Stomach smooth muscle (tissue), 2 donors: ENCODE data around the gene KCND1.

Source experiments
- H3K27ac ChIP-seq: one replicate; pipeline ENCODE4 v1.7.0; 2013; ENCODE audit warnings: mild to moderate bottlenecking, low read length, inconsistent platforms
- H3K27me3 ChIP-seq, 2 donors: one replicate each; pipeline ENCODE4 v1.7.0; 2013; ENCODE audit warnings: low read length in 2 of 2; ENCODE audit not compliant: insufficient read depth in 2 of 2, control insufficient read depth in 1 of 2
- H3K36me3 ChIP-seq, 2 donors: one replicate each; pipeline ENCODE4 v1.7.0; 2013; ENCODE audit warnings: low read length in 2 of 2; ENCODE audit not compliant: control insufficient read depth in 2 of 2, insufficient read depth in 2 of 2
- H3K4me1 ChIP-seq: one replicate; pipeline ENCODE4 v1.7.0; 2013; ENCODE audit warnings: low read length; ENCODE audit not compliant: control insufficient read depth, insufficient read depth
- H3K4me3 ChIP-seq, 2 donors: one replicate each; pipeline ENCODE4 v1.7.0; 2013; ENCODE audit warnings: low read length in 2 of 2
- H3K9ac ChIP-seq, 2 donors: one replicate each; pipeline ENCODE4 v1.7.0; 2013; ENCODE audit warnings: low read length in 2 of 2, mild to moderate bottlenecking in 1 of 2
- H3K9me3 ChIP-seq, 2 donors: one replicate each; pipeline ENCODE4 v1.7.0; 2013; ENCODE audit warnings: low read length in 2 of 2; ENCODE audit not compliant: control insufficient read depth in 2 of 2
- donor health status: healthy.
- donor health status: Pancreatic carcinoma.

Gene KCND1

DNA sequence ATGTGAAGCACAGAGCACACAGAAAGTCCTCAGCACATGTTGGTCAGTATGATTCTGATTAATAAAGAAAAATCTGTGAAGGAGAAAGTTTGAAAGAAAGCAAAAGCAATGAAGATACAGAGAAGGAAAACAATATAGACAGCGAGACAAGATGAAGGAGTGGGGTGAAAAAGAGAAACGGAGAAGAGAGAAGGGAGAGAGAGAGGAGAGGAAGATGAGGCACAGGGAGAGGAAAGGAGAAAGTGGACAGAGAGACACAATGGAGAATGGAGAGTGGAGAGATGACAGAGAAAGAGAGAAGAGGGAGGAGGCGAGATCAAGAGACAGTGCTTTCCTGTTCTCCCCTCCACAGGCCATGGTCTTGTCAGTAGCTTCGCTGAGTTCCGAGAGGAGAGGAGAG is 3.9 kb upstream of the KCND1 start:
- H3K4me1 ChIP-seq: peaks cover 12% of the 10 kb centered on the region
- peaks cover 0 to 14% of the 10 kb centered on the region in 2 donors for H3K27me3 ChIP-seq
- no peak overlapping the region for H3K9ac ChIP-seq
- H3K4me3 ChIP-seq: no peak overlapping the region
- H3K9me3 ChIP-seq: no peaks in the 10 kb centered on the region
- peaks cover 4 to 9% of the 10 kb centered on the region in 2 donors for H3K36me3 ChIP-seq
- H3K27ac ChIP-seq: no peak overlapping the region

DNA sequence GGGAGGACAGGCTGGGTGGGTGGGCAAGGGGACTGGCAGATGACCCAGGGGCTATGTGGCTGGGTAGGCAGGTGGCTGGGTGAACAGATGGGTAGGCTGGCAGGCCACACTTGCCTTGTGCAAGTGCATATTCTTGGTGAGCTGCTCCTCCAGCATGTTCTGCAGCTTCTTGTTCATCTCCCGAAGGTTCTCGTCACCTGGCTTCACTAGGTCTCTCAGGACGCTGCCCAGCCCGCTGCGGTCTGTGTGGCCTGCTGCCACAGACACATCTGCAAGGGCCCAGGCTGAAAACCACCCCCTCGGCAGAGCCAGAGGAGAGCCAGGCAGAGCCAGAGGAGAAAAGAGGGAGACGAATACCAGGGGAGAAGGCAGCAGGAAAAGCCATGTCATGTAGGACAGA is 3.4 kb upstream of the KCND1 start:
- Histone ChIP-seq H3K27me3 (peaks cover 0 to 14% of the 10 kb centered on the region in 2 donors), H3K4me3 (no peak overlapping the region), H3K27ac (no peak overlapping the region), H3K36me3 (peaks cover 4 to 9% of the 10 kb centered on the region in 2 donors), H3K4me1 (peaks cover 12% of the 10 kb centered on the region), H3K9me3 (no peaks in the 10 kb centered on the region), H3K9ac (no peak overlapping the region)

DNA sequence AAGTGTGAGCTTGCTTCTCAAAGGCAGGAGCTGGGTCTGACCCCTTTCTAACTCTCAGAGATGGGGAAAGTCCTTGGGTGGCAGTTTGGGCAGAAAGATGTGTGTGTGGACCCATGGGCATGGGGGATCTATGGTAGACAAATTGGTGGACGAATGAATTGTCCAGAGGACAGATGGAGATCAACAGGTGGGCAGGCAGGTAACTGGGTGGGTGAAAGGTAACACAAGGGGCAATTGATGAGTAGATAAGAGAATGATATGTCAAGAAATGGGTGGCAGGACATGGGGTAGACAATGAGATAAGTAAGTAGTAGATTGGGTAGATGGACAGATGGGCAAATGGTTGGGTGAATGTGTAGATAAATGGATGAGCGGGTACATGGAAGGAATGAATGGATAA is 2.9 kb upstream of the KCND1 start:
- peaks cover 12% of the 10 kb centered on the region for H3K4me1 ChIP-seq
- peaks cover 0 to 14% of the 10 kb centered on the region in 2 donors for H3K27me3 ChIP-seq
- H3K9ac ChIP-seq: no peak overlapping the region
- peaks cover 4 to 9% of the 10 kb centered on the region in 2 donors for H3K36me3 ChIP-seq
- no peak overlapping the region for H3K27ac ChIP-seq
- H3K4me3 ChIP-seq: no peak overlapping the region
- no peaks in the 10 kb centered on the region for H3K9me3 ChIP-seq

DNA sequence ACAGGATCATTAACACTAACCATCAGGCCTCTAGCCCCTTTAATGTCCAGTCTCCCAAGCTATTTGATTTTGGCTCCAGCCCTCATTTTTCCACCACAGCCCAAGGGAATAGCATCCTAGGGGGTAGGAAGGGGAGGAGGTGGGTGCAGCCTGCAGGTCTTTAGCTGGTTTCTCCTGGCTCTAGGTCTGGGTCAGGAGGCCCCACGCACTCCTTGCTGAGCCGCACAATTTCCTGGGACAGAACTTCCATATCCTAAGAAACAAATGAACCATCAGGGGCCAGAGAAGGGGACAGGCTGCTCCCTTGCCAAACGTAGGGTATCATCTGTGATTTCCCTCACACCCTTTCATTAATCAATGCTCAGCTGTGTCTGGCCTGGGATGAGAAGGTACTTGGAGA is 2.4 kb upstream of the KCND1 start:
- peaks cover 12% of the 10 kb centered on the region for H3K4me1 ChIP-seq
- peaks cover 0 to 14% of the 10 kb centered on the region in 2 donors for H3K27me3 ChIP-seq
- no peaks in the 10 kb centered on the region for H3K9me3 ChIP-seq
- no peak overlapping the region for H3K4me3 ChIP-seq
- peaks cover 4 to 9% of the 10 kb centered on the region in 2 donors for H3K36me3 ChIP-seq
- H3K27ac ChIP-seq: no peak overlapping the region
- H3K9ac ChIP-seq: no peak overlapping the region

DNA sequence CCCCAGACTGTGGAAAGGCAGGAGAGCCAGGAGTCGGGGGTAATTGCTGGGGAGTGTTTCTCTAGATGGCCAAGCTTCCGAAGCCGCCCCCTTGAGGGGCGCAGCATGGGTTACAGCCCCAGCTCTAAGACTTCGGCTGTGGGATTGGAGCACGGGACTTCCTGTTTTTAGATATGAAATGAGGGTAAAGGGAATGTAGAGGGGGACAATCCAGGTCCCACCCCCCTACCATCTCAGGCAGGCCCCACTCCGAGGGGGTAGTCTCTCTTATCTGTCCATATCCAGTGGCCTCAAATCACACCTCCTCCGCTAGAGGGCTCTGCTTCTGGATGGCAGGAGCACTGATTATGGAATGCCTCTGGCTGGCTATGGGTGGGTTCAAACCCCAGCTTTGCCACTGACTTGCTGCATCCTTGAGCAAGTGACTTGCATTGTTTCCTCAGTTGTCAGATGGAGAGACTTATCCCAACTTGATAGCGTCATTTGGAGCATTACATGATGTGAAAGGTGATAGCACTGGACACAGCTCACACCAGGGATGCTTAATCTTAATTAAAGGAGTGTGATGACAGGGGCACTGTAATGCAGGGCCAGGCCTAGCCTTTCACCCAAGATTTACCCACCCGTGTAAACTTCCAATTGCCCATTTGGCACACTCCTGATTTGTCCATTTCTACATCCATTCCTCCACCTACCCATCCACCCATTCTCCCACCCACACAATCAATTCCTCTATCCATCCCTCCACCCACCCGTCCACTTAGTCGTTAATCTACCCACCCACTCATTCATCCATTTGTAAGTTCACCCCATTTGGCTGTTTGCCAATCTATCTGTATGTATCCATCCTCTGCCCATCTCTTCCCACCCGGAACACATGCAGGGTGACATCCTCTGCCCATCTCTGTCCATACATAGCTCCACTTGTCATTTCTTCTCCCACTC is 848 bp upstream of the KCND1 start:
- H3K4me3 ChIP-seq: peak overlapping the region; percentile 57 to 73
- peak overlapping the region; percentile 55 for H3K27ac ChIP-seq
- peaks cover 0 to 9% of the 10 kb centered on the region in 2 donors for H3K36me3 ChIP-seq
- peaks cover 12% of the 10 kb centered on the region for H3K4me1 ChIP-seq
- peaks cover 0 to 14% of the 10 kb centered on the region in 2 donors for H3K27me3 ChIP-seq
- H3K9me3 ChIP-seq: no peaks in the 10 kb centered on the region
- peak overlapping the region; percentile 51 to 60 for H3K9ac ChIP-seq

DNA sequence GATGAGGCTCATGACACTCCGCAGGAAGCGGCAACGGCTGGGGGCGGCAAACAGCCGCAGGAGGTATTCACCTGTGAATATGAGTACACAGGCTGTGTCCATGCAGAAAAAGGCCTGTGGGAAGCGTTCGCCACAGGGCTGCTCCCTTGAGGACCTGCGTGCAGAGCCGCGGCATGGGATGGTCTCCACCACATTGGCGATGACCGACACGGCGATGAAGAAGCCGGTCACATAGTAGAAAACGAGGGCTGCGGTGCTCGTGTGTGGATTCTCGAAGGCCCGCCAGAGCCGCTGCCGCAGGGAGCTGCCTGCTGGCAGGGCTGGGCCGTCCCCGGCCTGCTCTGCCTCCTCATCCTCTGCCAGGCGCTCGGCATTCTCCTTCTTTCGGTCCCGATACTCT is 2.2 kb downstream of the KCND1 start:
- H3K27ac ChIP-seq: no peak overlapping the region
- H3K4me3 ChIP-seq: no peak overlapping the region
- peaks cover 12% of the 10 kb centered on the region for H3K4me1 ChIP-seq
- no peak overlapping the region for H3K9ac ChIP-seq
- peaks cover 0 to 2% of the 10 kb centered on the region in 2 donors for H3K36me3 ChIP-seq
- no peaks in the 10 kb centered on the region for H3K9me3 ChIP-seq
- peaks cover 0 to 13% of the 10 kb centered on the region in 2 donors for H3K27me3 ChIP-seq

DNA sequence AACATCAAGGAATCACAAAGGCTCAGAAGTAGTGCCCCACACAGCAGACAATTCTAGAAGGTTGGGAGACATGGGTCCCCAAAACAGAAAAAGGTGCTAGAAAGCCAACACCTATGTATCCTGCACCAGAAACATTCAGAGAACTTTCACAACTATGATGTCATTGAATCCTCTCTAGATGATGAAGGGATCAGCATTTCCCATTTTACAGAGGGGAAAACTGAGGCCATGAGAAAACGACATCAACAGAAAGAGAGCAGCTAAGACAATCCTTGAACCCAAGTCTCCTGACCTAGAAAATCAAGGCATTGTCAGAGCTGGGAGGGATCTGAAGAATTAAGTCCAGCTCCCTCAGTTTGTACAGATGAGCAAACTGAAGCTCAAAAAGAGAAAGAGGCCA is 3.3 kb downstream of the KCND1 start:
- Histone ChIP-seq H3K36me3 (no peaks in the 10 kb centered on the region), H3K9ac (no peak overlapping the region), H3K4me3 (no peak overlapping the region), H3K27me3 (peaks cover 0 to 10% of the 10 kb centered on the region in 2 donors), H3K4me1 (peaks cover 12% of the 10 kb centered on the region), H3K27ac (no peak overlapping the region), H3K9me3 (no peaks in the 10 kb centered on the region)

DNA sequence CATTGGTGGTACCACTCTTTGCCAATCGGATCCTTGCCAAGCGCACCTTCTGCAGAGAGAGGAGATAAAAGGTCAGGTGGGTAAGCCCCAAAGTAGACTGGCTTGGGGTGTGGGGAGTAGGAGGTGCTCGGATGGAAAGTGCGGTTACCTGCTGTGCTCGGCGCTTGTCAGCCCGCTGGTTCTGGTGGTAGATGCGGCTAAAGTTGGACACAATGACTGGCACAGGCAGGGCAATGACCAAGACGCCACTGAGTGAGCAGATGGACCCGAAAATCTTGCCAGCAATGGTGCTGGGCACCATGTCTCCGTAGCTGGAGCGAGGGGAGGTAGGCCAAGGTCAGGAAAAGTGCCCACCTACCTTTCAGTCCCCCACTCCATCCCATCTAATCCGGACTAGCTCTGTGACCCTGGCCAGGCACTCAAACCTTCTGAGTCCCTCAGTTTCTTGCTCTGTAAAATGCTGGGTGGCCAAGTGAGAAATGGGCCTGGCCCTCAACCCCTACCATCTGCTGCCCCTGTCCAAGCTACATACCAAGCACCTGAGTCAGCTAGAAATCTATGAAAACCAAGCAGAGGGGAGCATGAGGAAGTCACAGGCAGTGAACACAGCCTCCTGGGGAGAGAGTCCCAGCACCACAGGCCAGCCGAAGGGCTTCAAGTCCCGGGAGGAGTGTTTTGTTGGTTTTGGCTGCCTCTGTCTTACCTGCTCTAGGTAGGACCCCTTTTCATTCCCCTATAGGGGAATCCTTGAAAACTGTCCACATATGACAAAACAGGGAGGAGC is 4.7 kb downstream of the KCND1 start:
- no peak overlapping the region for H3K9ac ChIP-seq
- H3K27ac ChIP-seq: no peak overlapping the region
- H3K4me3 ChIP-seq: no peak overlapping the region
- no peaks in the 10 kb centered on the region for H3K36me3 ChIP-seq
- H3K4me1 ChIP-seq: peaks cover 8% of the 10 kb centered on the region
- H3K27me3 ChIP-seq: no peaks in the 10 kb centered on the region
- H3K9me3 ChIP-seq: no peaks in the 10 kb centered on the region

DNA sequence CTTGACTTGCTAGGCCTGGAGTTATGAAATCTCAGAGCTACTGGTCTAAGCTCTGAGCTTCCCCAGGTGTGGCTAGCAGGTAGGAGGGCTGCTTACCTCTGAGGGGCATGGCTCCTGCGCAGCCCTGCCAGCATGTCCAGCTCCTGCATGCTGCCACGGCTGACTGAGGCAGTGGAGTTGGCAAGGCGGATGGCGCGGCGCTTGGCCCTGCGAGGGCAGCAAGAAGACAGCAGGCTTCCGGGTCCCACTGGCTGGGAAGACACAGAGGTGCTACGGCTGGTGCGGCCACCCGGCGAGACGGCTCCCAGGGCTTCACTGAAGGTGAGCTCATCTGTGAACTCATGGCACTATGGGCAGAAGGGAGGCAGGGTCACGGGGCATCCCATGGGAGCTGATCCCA is 5.7 kb downstream of the KCND1 start:
- Histone ChIP-seq H3K4me3 (no peak overlapping the region), H3K27me3 (no peaks in the 10 kb centered on the region), H3K4me1 (no peaks in the 10 kb centered on the region), H3K36me3 (no peaks in the 10 kb centered on the region), H3K27ac (no peak overlapping the region), H3K9ac (no peak overlapping the region), H3K9me3 (no peaks in the 10 kb centered on the region)

DNA sequence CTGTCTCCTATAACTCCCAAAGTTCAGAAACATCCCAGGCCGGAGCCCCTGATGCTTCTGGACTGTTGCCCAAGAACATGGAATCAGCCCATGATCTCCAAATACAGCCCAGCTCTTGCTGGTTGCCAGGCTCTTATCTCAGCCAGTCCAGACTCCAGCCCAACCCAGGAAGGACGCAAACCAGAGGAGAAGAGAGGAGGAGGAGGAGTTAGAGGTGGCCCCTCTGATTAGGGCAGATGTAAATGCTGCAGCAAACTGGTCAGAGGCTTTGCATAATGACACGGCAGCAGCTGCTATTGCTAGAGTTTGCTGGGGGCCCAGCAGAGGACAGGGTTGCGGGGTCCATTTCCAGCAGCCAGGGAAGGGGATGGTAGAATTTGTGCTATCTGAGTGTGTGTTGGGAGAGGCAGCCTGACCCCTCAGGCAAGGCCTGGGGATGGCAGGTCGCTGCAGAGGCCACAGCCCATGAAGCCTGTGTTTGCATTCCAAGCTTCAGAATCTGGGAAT is 10.0 kb downstream of the KCND1 start:
- no peak overlapping the region for H3K27ac ChIP-seq
- H3K4me1 ChIP-seq: peaks cover 9% of the 10 kb centered on the region
- no peaks in the 10 kb centered on the region for H3K36me3 ChIP-seq
- H3K9me3 ChIP-seq: no peaks in the 10 kb centered on the region
- H3K27me3 ChIP-seq: no peaks in the 10 kb centered on the region
- H3K4me3 ChIP-seq: no peak overlapping the region
- H3K9ac ChIP-seq: no peak overlapping the region
